Stimulated activated CD4-positive, alpha-beta T cell treated with anti-CD3 and anti-CD28 coated beads, Interleukin-1b, Interleukin-23, amount 100 ng/mL, for 4 hours (primary cell): ENCODE results near the gene SEC24D.

Source experiments
- DNase-seq, 2 donors: peaks; one replicate each; pipeline ENCODE4 v3.0.0-alpha.2; 2020; ENCODE audit warnings: low read depth in 2 of 2

Gene SEC24D

GRCh38 chr4:118751629-118752323 lies 84.2 kb downstream of the SEC24D start:
- no peak for DNase-seq

- DNase-seq, result no peak
Measured at GRCh38 chr4:118749347-118749988, 86.5 kb downstream of the SEC24D start.

GRCh38 chr4:118746251-118746919 lies 89.5 kb downstream of the SEC24D start:
- DNase-seq, result no peak

GRCh38 chr4:118745357-118745756 lies 90.6 kb downstream of the SEC24D start:
- no peak for DNase-seq

GRCh38 chr4:118743867-118744266 lies 92.1 kb downstream of the SEC24D start:
- no peak for DNase-seq

- DNase-seq, result no peak
Measured at GRCh38 chr4:118742050-118742449, 93.9 kb downstream of the SEC24D start.

GRCh38 chr4:118741301-118741855 lies 94.5 kb downstream of the SEC24D start:
- DNase-seq, result no peak

- no peak for DNase-seq
Measured at GRCh38 chr4:118740869-118741268, 95.1 kb downstream of the SEC24D start.

GRCh38 chr4:118739022-118739713 lies 96.8 kb downstream of the SEC24D start:
- no peak for DNase-seq

- no peak for DNase-seq
Measured at GRCh38 chr4:118738090-118738489, 97.8 kb downstream of the SEC24D start.

GRCh38 chr4:118736900-118737299 lies 99.0 kb downstream of the SEC24D start:
- DNase-seq, result no peak

GRCh38 chr4:118734491-118735205 lies 101.3 kb downstream of the SEC24D start:
- DNase-seq, result no peak

- DNase-seq, result no peak
Measured at GRCh38 chr4:118732591-118733330, 103.2 kb downstream of the SEC24D start.

GRCh38 chr4:118730683-118731082 lies 105.2 kb downstream of the SEC24D start:
- no peak for DNase-seq

- no peak for DNase-seq
Measured at GRCh38 chr4:118729287-118730286, 106.3 kb downstream of the SEC24D start.

GRCh38 chr4:118727360-118727759 lies 108.6 kb downstream of the SEC24D start:
- DNase-seq, result no peak

GRCh38 chr4:118723369-118723768 lies 112.6 kb downstream of the SEC24D start:
- DNase-seq, result no peak

GRCh38 chr4:118721752-118722151 lies 114.2 kb downstream of the SEC24D start:
- no peak for DNase-seq

- no peak for DNase-seq
Measured at GRCh38 chr4:118718511-118719170, 117.3 kb downstream of the SEC24D start.
